ENCODE data around the gene MCM10. TPM values are rescaled to one million over a fixed set of nuclear protein-coding genes. Genes with fewer than 3 reads are reported as not detected.

The MCM10 gene
- total and polyA plus RNA-seq, 2 donors (not counting 3 experiments of a cell fraction or from before 2014, with no cell fraction given) = 3.3 to 31.6 TPM

DNA sequence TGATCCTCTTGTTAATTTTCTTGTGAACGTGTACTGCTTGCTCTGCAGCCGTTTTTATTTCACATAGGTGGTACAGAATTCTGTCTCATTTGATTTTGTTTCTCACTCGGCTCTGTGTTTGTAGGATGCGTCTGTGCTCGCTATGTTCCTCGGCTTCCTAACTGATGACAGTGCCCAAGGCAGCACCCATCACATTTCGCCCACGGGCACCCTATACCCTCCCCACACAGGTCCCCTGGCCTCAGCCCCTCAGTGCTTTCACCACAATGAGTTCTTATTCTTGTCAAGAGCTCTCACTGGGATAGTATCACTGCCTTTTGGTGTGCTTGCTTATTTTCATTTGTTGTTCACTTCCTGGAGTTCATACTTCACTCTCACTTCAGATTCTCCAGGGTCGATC is 44.7 kb downstream of the MCM10 start:
- no peak overlapping the region for H2AFZ ChIP-seq (ENCODE audit: low read depth, low read length)
- no TSS peak for BruUV-seq (replicated peaks)

GRCh38 chr10:13206546-13207443 is 45.4 kb downstream of the MCM10 start:
- no peak for TF ChIP-seq EZH2 (IDR thresholded peaks at IDR 0.05; ENCODE audit: borderline replicate concordance, low read depth, low read length, severe bottlenecking)
- peak; percentile 31 to 49 for TF ChIP-seq CTCF (IDR thresholded peaks at IDR 0.05; ENCODE audit: extremely low read depth in 1 of 2, insufficient read depth in 1 of 2, low read depth in 1 of 2, low read length in 2 of 2)
- dilution Hi-C loops (cut with MboI; ENCODE audit: extremely low pct_ligation_motif_present, low sequenced_read_pairs) = no loop called here
- ChIA-PET POLR2A (no interaction called here), CTCF (interaction anchor here (0.7 to 2.4 kb wide), 19 partner anchors 8 to 330 kb away, joined by 3 to 34 read pairs (median 4); partner anchors contain the start of genes MCM10 and PHYH)
- DNase-seq (ENCODE audit: low read depth, low spot score) = peak; percentile 49
- Histone ChIP-seq H3K9me3 (replicated peaks; ENCODE audit: control insufficient read depth, insufficient read depth, low read length) (no peaks in the 10 kb centered on the region), H3K9ac (replicated peaks; ENCODE audit: extremely low read depth, insufficient read depth, low read length) (no peak overlapping the region), H3K27me3 (ENCODE audit: control insufficient read depth in 2 of 2, insufficient read depth in 2 of 2, low read length in 2 of 2) (no peaks in the 10 kb centered on the region), H3K4me2 (ENCODE audit: insufficient read depth, low read length) (no peak overlapping the region), H3K9me1 (replicated peaks; ENCODE audit: control insufficient read depth, extremely low read depth, insufficient read depth, low read length) (no peaks in the 10 kb centered on the region), H3K4me1 (ENCODE audit: control insufficient read depth, extremely low read depth, insufficient read depth, low read length) (no peaks in the 10 kb centered on the region), H3K27ac (ENCODE audit: insufficient read depth, low read depth, low read length) (no peak overlapping the region), H3K4me3 (replicated peaks in 1 of 3; ENCODE audit: insufficient read depth in 1 of 3, low read depth in 1 of 3, low read length in 3 of 3) (no peak overlapping the region), H2AFZ (ENCODE audit: low read depth, low read length) (no peak overlapping the region), H3K36me3 (ENCODE audit: control insufficient read depth in 2 of 2, extremely low read depth in 1 of 2, insufficient read depth in 2 of 2, low read length in 2 of 2) (no peaks in the 10 kb centered on the region), H3K79me2 (ENCODE audit: control insufficient read depth, insufficient read depth, low read length) (no peaks in the 10 kb centered on the region), H4K20me1 (replicated peaks; ENCODE audit: control insufficient read depth, extremely low read depth, insufficient read depth, low read length) (no peaks in the 10 kb centered on the region)
- FAIRE-seq = peak; percentile 80
- BruUV-seq (replicated peaks) = no TSS peak
- intact Hi-C loops (cut with micrococcal nuclease) = loop anchor here (1.0 kb wide), 1 partner anchor 96 kb away; no protein-coding TSS in a partner anchor

More for the DNA sequence above, 44.7 kb downstream of the MCM10 start:
- Histone ChIP-seq H3K36me3 (ENCODE audit: control insufficient read depth in 2 of 2, extremely low read depth in 1 of 2, insufficient read depth in 2 of 2, low read length in 2 of 2) (no peaks in the 10 kb centered on the region), H3K4me3 (replicated peaks in 1 of 3; ENCODE audit: insufficient read depth in 1 of 3, low read depth in 1 of 3, low read length in 3 of 3) (no peak overlapping the region), H3K4me1 (ENCODE audit: control insufficient read depth, extremely low read depth, insufficient read depth, low read length) (no peaks in the 10 kb centered on the region), H3K27ac (ENCODE audit: insufficient read depth, low read depth, low read length) (no peak overlapping the region), H3K9ac (replicated peaks; ENCODE audit: extremely low read depth, insufficient read depth, low read length) (no peak overlapping the region), H3K4me2 (ENCODE audit: insufficient read depth, low read length) (no peak overlapping the region), H3K27me3 (ENCODE audit: control insufficient read depth in 2 of 2, insufficient read depth in 2 of 2, low read length in 2 of 2) (no peaks in the 10 kb centered on the region), H3K9me3 (replicated peaks; ENCODE audit: control insufficient read depth, insufficient read depth, low read length) (no peaks in the 10 kb centered on the region), H3K9me1 (replicated peaks; ENCODE audit: control insufficient read depth, extremely low read depth, insufficient read depth, low read length) (no peaks in the 10 kb centered on the region), H3K79me2 (ENCODE audit: control insufficient read depth, insufficient read depth, low read length) (no peaks in the 10 kb centered on the region), H4K20me1 (replicated peaks; ENCODE audit: control insufficient read depth, extremely low read depth, insufficient read depth, low read length) (no peaks in the 10 kb centered on the region)
- ChIA-PET POLR2A (no interaction called here), CTCF (interaction anchor here (0.7 to 1.5 kb wide), 18 partner anchors 8 to 331 kb away, joined by 3 to 34 read pairs (median 4); partner anchors contain the start of genes MCM10 and PHYH)
- intact Hi-C loops (cut with micrococcal nuclease) (loop anchor here (1.0 kb wide), 1 partner anchor 96 kb away; no protein-coding TSS in a partner anchor), dilution Hi-C loops (cut with MboI; ENCODE audit: extremely low pct_ligation_motif_present, low sequenced_read_pairs) (no loop called here)
- TF ChIP-seq FOS (IDR thresholded peaks at IDR 0.05; ENCODE audit: borderline replicate concordance, insufficient read depth, low read length) = no peak
- no peak for TF ChIP-seq GATA2 (IDR thresholded peaks at IDR 0.05; ENCODE audit: insufficient read depth, insufficient read length, low read depth, low read length)
- no peak for TF ChIP-seq JUN (IDR thresholded peaks at IDR 0.05; ENCODE audit: borderline replicate concordance, insufficient read depth, insufficient read length, low read depth)
- no peak for FAIRE-seq
- DNase-seq (ENCODE audit: low read depth, low spot score) = no peak

All from endothelial cell of umbilical vein (primary cell).